H9 (cell line): Measurements from ENCODE around the gene TMEM33. TPM values are rescaled to one million over a fixed set of nuclear protein-coding genes. Genes with fewer than 3 reads are reported as not detected.

Experiments used
- DNase-seq: peaks from one replicate; pipeline ENCODE4 v3.0.0-alpha.2; 2017
- H2AFZ ChIP-seq: one replicate; pipeline ENCODE4 v1.6.1; 2013; ENCODE audit warnings: mild to moderate bottlenecking, low read length, control low read depth, moderate library complexity
- H2AK5ac ChIP-seq: 2 replicates; pipeline ENCODE4 v1.6.1; 2013; ENCODE audit warnings: low read length, control low read depth, mixed read lengths; ENCODE audit not compliant: insufficient read length
- H2BK120ac ChIP-seq: one replicate; pipeline ENCODE4 v1.6.1; 2013; ENCODE audit warnings: low read depth, mild to moderate bottlenecking, low read length, control low read depth, inconsistent platforms; ENCODE audit not compliant: poor library complexity, severe bottlenecking
- H2BK12ac ChIP-seq: 2 replicates; pipeline ENCODE4 v1.6.1; 2013; ENCODE audit warnings: low read length, control low read depth, mixed read lengths, low read depth; ENCODE audit not compliant: insufficient read length
- H2BK15ac ChIP-seq: 2 replicates; pipeline ENCODE4 v1.6.1; 2013; ENCODE audit warnings: low read depth, low read length, control low read depth
- H2BK20ac ChIP-seq: one replicate; pipeline ENCODE4 v1.6.1; 2013; ENCODE audit warnings: low read depth, mild to moderate bottlenecking, low read length, control low read depth, inconsistent platforms; ENCODE audit not compliant: poor library complexity, severe bottlenecking
- H2BK5ac ChIP-seq: 2 replicates; pipeline ENCODE4 v1.6.1; 2013; ENCODE audit warnings: low read length, control low read depth, mixed read lengths; ENCODE audit not compliant: insufficient read length
- H3K14ac ChIP-seq: 2 replicates; pipeline ENCODE4 v1.6.1; 2013; ENCODE audit warnings: low read length, control low read depth; ENCODE audit not compliant: insufficient read depth
- H3K18ac ChIP-seq: 2 replicates; pipeline ENCODE4 v1.6.1; 2013; ENCODE audit warnings: low read depth, mild to moderate bottlenecking, mixed read lengths, low read length, control low read depth; ENCODE audit not compliant: insufficient read length
- H3K23ac ChIP-seq: 2 replicates; pipeline ENCODE4 v1.6.1; 2013; ENCODE audit warnings: low read length, control low read depth, mixed read lengths, low read depth; ENCODE audit not compliant: insufficient read length
- H3K23me2 ChIP-seq: 2 replicates; pipeline ENCODE4 v1.6.1; 2013; ENCODE audit warnings: low read depth, mild to moderate bottlenecking, mixed read lengths, low read length, control low read depth; ENCODE audit not compliant: insufficient read length, poor library complexity, severe bottlenecking
- H3K27ac ChIP-seq: 2 replicates; pipeline ENCODE4 v1.5.1; 2013; ENCODE audit warnings: low read length, control low read depth, mixed read lengths, low read depth; ENCODE audit not compliant: insufficient read length
- H3K27me3 ChIP-seq: 2 replicates; pipeline ENCODE4 v1.6.1; 2013; ENCODE audit warnings: low read length, control low read depth, inconsistent platforms; ENCODE audit not compliant: insufficient read depth
- H3K4ac ChIP-seq: 2 replicates; pipeline ENCODE4 v1.6.1; 2013; ENCODE audit warnings: low read depth, mild to moderate bottlenecking, control low read depth, inconsistent platforms, low read length, moderate library complexity
- H3K4me1 ChIP-seq: 2 replicates; pipeline ENCODE4 v1.6.1; 2013; ENCODE audit warnings: low read length, control low read depth, inconsistent platforms; ENCODE audit not compliant: insufficient read depth
- H3K4me2 ChIP-seq: 2 replicates; pipeline ENCODE4 v1.6.1; 2013; ENCODE audit warnings: low read length, control low read depth, mixed read lengths; ENCODE audit not compliant: insufficient read length, insufficient read depth
- H3K56ac ChIP-seq: 2 replicates; pipeline ENCODE4 v1.6.1; 2013; ENCODE audit warnings: low read depth, mild to moderate bottlenecking, mixed read lengths, low read length, control low read depth; ENCODE audit not compliant: insufficient read length
- H3K79me1 ChIP-seq: 2 replicates; pipeline ENCODE4 v1.6.1; 2013; ENCODE audit warnings: low read depth, mild to moderate bottlenecking, moderate library complexity, low read length, control low read depth, inconsistent platforms; ENCODE audit not compliant: insufficient read depth, poor library complexity, severe bottlenecking
- H3K79me2 ChIP-seq: 2 replicates; pipeline ENCODE4 v1.6.1; 2013; ENCODE audit warnings: low read length, control low read depth, inconsistent platforms; ENCODE audit not compliant: insufficient read depth
- H3K9ac ChIP-seq: 2 replicates; pipeline ENCODE4 v1.6.1; 2013; ENCODE audit warnings: low read length, control low read depth, mixed read lengths; ENCODE audit not compliant: insufficient read length; ENCODE audit errors: extremely low read depth
- H3K9me3 ChIP-seq: one replicate; pipeline ENCODE4 v1.6.1; 2013; ENCODE audit warnings: low read depth, low read length, inconsistent platforms; ENCODE audit not compliant: control insufficient read depth
- H3T11ph ChIP-seq: one replicate; pipeline ENCODE4 v1.6.1; 2013; ENCODE audit warnings: mild to moderate bottlenecking, low read length, control low read depth, inconsistent platforms
- H4K20me1 ChIP-seq: one replicate; pipeline ENCODE4 v1.6.1; 2013; ENCODE audit not compliant: control insufficient read depth, insufficient read length, insufficient read depth
- H4K5ac ChIP-seq: 2 replicates; pipeline ENCODE4 v1.6.1; 2013; ENCODE audit warnings: low read depth, mild to moderate bottlenecking, mixed read lengths, low read length, control low read depth; ENCODE audit not compliant: insufficient read length
- H4K8ac ChIP-seq: replicated peaks from 2 replicates; pipeline ENCODE4 v1.6.1; 2013; ENCODE audit warnings: low read length, control low read depth, mixed read lengths, low read depth; ENCODE audit not compliant: insufficient read length
- H4K91ac ChIP-seq: 2 replicates; pipeline ENCODE4 v1.6.1; 2013; ENCODE audit warnings: low read depth, mild to moderate bottlenecking, moderate library complexity, mixed read lengths, low read length, control low read depth; ENCODE audit not compliant: insufficient read length
- H3K27ac Mint-ChIP-seq, 3 experiments: 2 replicates in 2 of 3; 3 replicates in 1 of 3; pipeline ENCODE4 v1.8.0; 2020 to 2021; ENCODE audit warnings: mixed read lengths in 3 of 3, mild to moderate bottlenecking in 1 of 3, moderate library complexity in 1 of 3
- H3K27me3 Mint-ChIP-seq: 2 replicates; pipeline ENCODE4 v1.8.0; 2021; ENCODE audit warnings: low read depth, mild to moderate bottlenecking, moderate library complexity, mixed read lengths
- H3K36me3 Mint-ChIP-seq, 3 experiments: 2 replicates in 2 of 3; 3 replicates in 1 of 3; pipeline ENCODE4 v1.8.0; 2020 to 2021; ENCODE audit warnings: low read depth in 3 of 3, mixed read lengths in 3 of 3; ENCODE audit not compliant: insufficient read depth in 1 of 3
- H3K4me1 Mint-ChIP-seq, 2 experiments: 2 replicates each; pipeline ENCODE4 v1.8.0; 2020; ENCODE audit warnings: mixed read lengths in 2 of 2
- H3K4me3 Mint-ChIP-seq, 2 experiments: 2 replicates in 1 of 2; 3 replicates in 1 of 2; pipeline ENCODE4 v1.8.0; 2020 to 2021; ENCODE audit warnings: mild to moderate bottlenecking in 2 of 2, mixed read lengths in 2 of 2, moderate library complexity in 1 of 2
- H3K9me3 Mint-ChIP-seq, 2 experiments: 2 replicates in 1 of 2; 3 replicates in 1 of 2; pipeline ENCODE4 v1.8.0; 2020; ENCODE audit warnings: mild to moderate bottlenecking in 2 of 2, mixed read lengths in 2 of 2, moderate library complexity in 1 of 2
- total RNA-seq: library from RNA; stranded (reverse); gene quantifications from 2 replicates; pipeline ENCODE4 v1.2.1, GENCODE V29; 2021
- TF ChIP-seq, protein P1 (sequence below): fragments of 200-600 bp; sonication (generic); conservative IDR thresholded peaks from 3 replicates; pipeline ENCODE4 v1.8.0; 2021; ENCODE audit warnings: antibody characterized with exemption, mild to moderate bottlenecking

Gene TMEM33
- total RNA-seq, 1 experiment from 2014 or later, result 74.2 TPM

DNA sequence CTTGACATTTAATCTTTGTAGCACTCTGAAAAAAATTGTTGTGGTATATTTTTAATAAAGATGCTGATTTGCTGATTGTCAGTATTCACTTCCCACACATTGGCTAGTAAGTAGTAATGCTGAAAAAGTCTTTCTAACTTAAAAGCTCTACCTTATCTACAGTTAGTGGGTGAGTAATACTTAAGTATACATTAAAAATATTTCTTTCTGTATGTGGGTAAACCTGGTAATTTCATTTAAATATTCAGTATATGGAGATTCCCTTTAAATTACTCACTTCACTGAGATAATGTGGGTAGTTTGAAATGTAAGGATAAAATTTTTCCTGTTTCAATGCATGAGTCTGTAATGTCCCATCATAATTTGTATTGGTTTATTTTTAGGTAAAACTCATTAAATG, 5.6 kb downstream of the TMEM33 start:
- H3K27me3 ChIP-seq, result no peaks in the 10 kb centered on the region
- H2BK120ac ChIP-seq, result no peak overlapping the region
- Mint-ChIP-seq H3K4me3 (no peak overlapping the region), H3K4me1 (peaks cover 14 to 15% of the 10 kb centered on the region in 2 experiments), H3K9me3 (no peaks in the 10 kb centered on the region), H3K27ac (no peak overlapping the region), H3K27me3 (no peaks in the 10 kb centered on the region), H3K36me3 (peaks cover 11 to 68% (median 43%) of the 10 kb centered on the region in 3 experiments; a peak in 6 of 7 replicates)
- no peak overlapping the region for H2BK5ac ChIP-seq
- no peaks in the 10 kb centered on the region; the same call in 1 of the 2 replicates for H3K4me1 ChIP-seq
- no peak overlapping the region for H3K23ac ChIP-seq
- no peak overlapping the region for H3K4ac ChIP-seq
- no peak overlapping the region for H4K8ac ChIP-seq
- H3K4me2 ChIP-seq, result no peak overlapping the region
- no peak overlapping the region for H3K18ac ChIP-seq
- no peak overlapping the region for H2AFZ ChIP-seq
- no peak overlapping the region for H3K14ac ChIP-seq
- no peak for DNase-seq
- H2BK12ac ChIP-seq, result no peak overlapping the region
- H3K56ac ChIP-seq, result no peak overlapping the region
- H2BK15ac ChIP-seq, result no peak overlapping the region
- no peak overlapping the region for H3T11ph ChIP-seq
- H2BK20ac ChIP-seq, result no peak overlapping the region
- H4K5ac ChIP-seq, result no peak overlapping the region
- H3K9ac ChIP-seq, result no peak overlapping the region
- H4K20me1 ChIP-seq, result no peaks in the 10 kb centered on the region
- peaks cover 9% of the 10 kb centered on the region; the same call in 1 of the 2 replicates for H3K79me2 ChIP-seq
- peaks cover under 1% of the 10 kb centered on the region for H3K23me2 ChIP-seq
- no peak overlapping the region for H3K27ac ChIP-seq
- H3K79me1 ChIP-seq, result no peaks in the 10 kb centered on the region
- TF ChIP-seq, protein P1, sequence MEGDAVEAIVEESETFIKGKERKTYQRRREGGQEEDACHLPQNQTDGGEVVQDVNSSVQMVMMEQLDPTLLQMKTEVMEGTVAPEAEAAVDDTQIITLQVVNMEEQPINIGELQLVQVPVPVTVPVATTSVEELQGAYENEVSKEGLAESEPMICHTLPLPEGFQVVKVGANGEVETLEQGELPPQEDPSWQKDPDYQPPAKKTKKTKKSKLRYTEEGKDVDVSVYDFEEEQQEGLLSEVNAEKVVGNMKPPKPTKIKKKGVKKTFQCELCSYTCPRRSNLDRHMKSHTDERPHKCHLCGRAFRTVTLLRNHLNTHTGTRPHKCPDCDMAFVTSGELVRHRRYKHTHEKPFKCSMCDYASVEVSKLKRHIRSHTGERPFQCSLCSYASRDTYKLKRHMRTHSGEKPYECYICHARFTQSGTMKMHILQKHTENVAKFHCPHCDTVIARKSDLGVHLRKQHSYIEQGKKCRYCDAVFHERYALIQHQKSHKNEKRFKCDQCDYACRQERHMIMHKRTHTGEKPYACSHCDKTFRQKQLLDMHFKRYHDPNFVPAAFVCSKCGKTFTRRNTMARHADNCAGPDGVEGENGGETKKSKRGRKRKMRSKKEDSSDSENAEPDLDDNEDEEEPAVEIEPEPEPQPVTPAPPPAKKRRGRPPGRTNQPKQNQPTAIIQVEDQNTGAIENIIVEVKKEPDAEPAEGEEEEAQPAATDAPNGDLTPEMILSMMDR, result no peak
- no peaks in the 10 kb centered on the region for H3K9me3 ChIP-seq
- H2AK5ac ChIP-seq, result no peak overlapping the region
- no peak overlapping the region for H4K91ac ChIP-seq
